Vagina (tissue), 2 donors: ENCODE results near the gene WDR83. TPM values are rescaled to one million over a fixed set of nuclear protein-coding genes. Genes with fewer than 3 reads are reported as not detected.
"Not testable (repeated sequence)": the region's sequence is repeated elsewhere in the genome, so short reads cannot be mapped to it uniquely, and the experiment has no call there.

Experiments
- DNase-seq, 2 donors: peaks; one replicate each; pipeline ENCODE4 v3.0.0-alpha.2; 2017; ENCODE audit errors: extremely low spot score in 2 of 2
- H3K27ac ChIP-seq: fragments of 200-600 bp; sonication (generic); one replicate; pipeline ENCODE4 v1.5.1; 2019
- H3K27me3 ChIP-seq: fragments of 200-600 bp; sonication (generic); one replicate; pipeline ENCODE4 v1.5.1; 2019
- H3K36me3 ChIP-seq, 2 donors: fragments of 200-600 bp; sonication (generic); one replicate each; pipeline ENCODE4 v1.5.1; 2017 to 2019
- H3K4me1 ChIP-seq: fragments of 200-600 bp; sonication (generic); one replicate; pipeline ENCODE4 v1.5.1; 2019
- H3K4me3 ChIP-seq, 2 donors: fragments of 200-600 bp; sonication (generic); 1 replicate in 1 of 2; 2 replicates in 1 of 2; pipeline ENCODE4 v1.5.1; 2016 to 2019
- H3K9me3 ChIP-seq: fragments of 200-600 bp; sonication (generic); one replicate; pipeline ENCODE4 v1.5.1; 2019
- POLR2A ChIP-seq, 2 donors: fragments of 450-650 bp; IDR thresholded peaks; one replicate each; pipeline ENCODE4 v1.6.1; 2017; ENCODE audit warnings: antibody characterized with exemption in 2 of 2, mild to moderate bottlenecking in 2 of 2, moderate library complexity in 2 of 2
- POLR2AphosphoS5 ChIP-seq, 2 donors: sonication (generic); formaldehyde crosslinking; IDR thresholded peaks; one replicate each; pipeline ENCODE4 v1.9.0; 2017; ENCODE audit warnings: antibody characterized with exemption in 2 of 2, mild to moderate bottlenecking in 2 of 2, low read depth in 1 of 2; ENCODE audit not compliant: insufficient read depth in 1 of 2
- intact Hi-C: fragments of 100-400 bp; cut with DNase I; formaldehyde crosslinking; loops from one replicate; pipeline ENCODE4 v1.15.1; 2023
- total RNA-seq: library from RNA; depleted of rRNA; stranded (reverse); fragments of >200 nt; gene quantifications from one replicate; pipeline ENCODE4 v1.2.3, GENCODE V29; 2016
- TF ChIP-seq, protein P1 (sequence below), 3 experiments: fragments of 450-650 bp in 2 of 3; fragments of 200-600 bp in 1 of 3; sonication (generic) in 1 of 3; IDR thresholded peaks; one replicate each; pipeline ENCODE4 v1.5.1; 2017 to 2019; ENCODE audit warnings: antibody characterized with exemption in 3 of 3, mild to moderate bottlenecking in 2 of 3, moderate library complexity in 2 of 3

The WDR83 gene
- total RNA-seq, 1 donor from 2014 or later: 8.3 TPM

GRCh38 chr19:12711187-12711586 is 44.6 kb downstream of the WDR83 start:
- Histone ChIP-seq H3K27me3 (no peaks in the 10 kb centered on the region), H3K27ac (no peak overlapping the region), H3K4me3 (no peak overlapping the region), H3K36me3 (peaks cover 0 to 84% of the 10 kb centered on the region in 2 donors), H3K9me3 (no peaks in the 10 kb centered on the region), H3K4me1 (peaks cover 4% of the 10 kb centered on the region)
- intact Hi-C loops: no loop called here
- no peak for DNase-seq
- TF ChIP-seq POLR2AphosphoS5 (IDR thresholded peaks at IDR 0.05; ENCODE audit: insufficient read depth in 1 of 2, low read depth in 1 of 2) (no peak), POLR2A (IDR thresholded peaks at IDR 0.05) (no peak)
- TF ChIP-seq, protein P1, sequence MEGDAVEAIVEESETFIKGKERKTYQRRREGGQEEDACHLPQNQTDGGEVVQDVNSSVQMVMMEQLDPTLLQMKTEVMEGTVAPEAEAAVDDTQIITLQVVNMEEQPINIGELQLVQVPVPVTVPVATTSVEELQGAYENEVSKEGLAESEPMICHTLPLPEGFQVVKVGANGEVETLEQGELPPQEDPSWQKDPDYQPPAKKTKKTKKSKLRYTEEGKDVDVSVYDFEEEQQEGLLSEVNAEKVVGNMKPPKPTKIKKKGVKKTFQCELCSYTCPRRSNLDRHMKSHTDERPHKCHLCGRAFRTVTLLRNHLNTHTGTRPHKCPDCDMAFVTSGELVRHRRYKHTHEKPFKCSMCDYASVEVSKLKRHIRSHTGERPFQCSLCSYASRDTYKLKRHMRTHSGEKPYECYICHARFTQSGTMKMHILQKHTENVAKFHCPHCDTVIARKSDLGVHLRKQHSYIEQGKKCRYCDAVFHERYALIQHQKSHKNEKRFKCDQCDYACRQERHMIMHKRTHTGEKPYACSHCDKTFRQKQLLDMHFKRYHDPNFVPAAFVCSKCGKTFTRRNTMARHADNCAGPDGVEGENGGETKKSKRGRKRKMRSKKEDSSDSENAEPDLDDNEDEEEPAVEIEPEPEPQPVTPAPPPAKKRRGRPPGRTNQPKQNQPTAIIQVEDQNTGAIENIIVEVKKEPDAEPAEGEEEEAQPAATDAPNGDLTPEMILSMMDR (IDR thresholded peaks at IDR 0.05): no peak

- TF ChIP-seq, protein P1 (IDR thresholded peaks at IDR 0.05): peak in 1 of 3 experiments; percentile 32
- H3K36me3 ChIP-seq: peaks cover 0 to 81% of the 10 kb centered on the region in 2 donors
These were observed 45.5 kb downstream of the WDR83 start for GRCh38 chr19:12712077-12712476.

DNA sequence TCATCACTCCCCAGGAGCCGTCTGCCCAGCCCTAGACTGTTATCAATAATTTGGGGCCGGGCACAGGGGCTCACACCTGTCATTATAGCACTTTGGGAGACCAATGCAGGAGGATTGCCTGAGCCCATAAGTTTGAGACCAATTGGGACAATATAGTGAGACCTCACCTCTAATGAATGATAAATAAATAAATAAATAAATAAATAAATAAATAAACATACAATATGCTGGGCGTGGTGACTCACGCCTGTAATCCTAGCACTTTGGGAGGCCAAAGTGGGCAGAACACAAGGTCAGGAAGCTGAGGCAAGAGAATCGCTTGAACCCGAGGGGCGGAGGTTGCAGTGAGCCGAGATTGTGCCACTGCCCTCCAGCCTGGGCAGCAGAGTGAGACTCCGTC is 46.7 kb downstream of the WDR83 start:
- intact Hi-C loops, H3K4me1 ChIP-seq, H3K9me3 ChIP-seq, H3K4me3 ChIP-seq, DNase-seq, H3K27me3 ChIP-seq, H3K27ac ChIP-seq: not testable (repeated sequence)
- peaks cover 0 to 82% of the 10 kb centered on the region in 2 donors for H3K36me3 ChIP-seq

More at GRCh38 chr19:12712077-12712476, 45.5 kb downstream of the WDR83 start:
- H3K27ac ChIP-seq, intact Hi-C loops, H3K9me3 ChIP-seq, H3K27me3 ChIP-seq, H3K4me3 ChIP-seq, DNase-seq, H3K4me1 ChIP-seq: not testable (repeated sequence)

- intact Hi-C loops: no loop called here
- TF ChIP-seq POLR2AphosphoS5 (IDR thresholded peaks at IDR 0.05; ENCODE audit: insufficient read depth in 1 of 2, low read depth in 1 of 2): no peak
- TF ChIP-seq, protein P1 (IDR thresholded peaks at IDR 0.05): no peak
- TF ChIP-seq POLR2A (IDR thresholded peaks at IDR 0.05): no peak
- Histone ChIP-seq H3K9me3 (no peaks in the 10 kb centered on the region), H3K4me1 (peaks cover 19% of the 10 kb centered on the region), H3K36me3 (peaks cover 0 to 74% of the 10 kb centered on the region in 2 donors), H3K4me3 (no peak overlapping the region), H3K27me3 (no peaks in the 10 kb centered on the region), H3K27ac (no peak overlapping the region)
- DNase-seq: no peak
These were observed 48.5 kb downstream of the WDR83 start for GRCh38 chr19:12715102-12715501.

- H3K27ac ChIP-seq: no peak overlapping the region
- H3K4me3 ChIP-seq: no peak overlapping the region
- peaks cover 0 to 65% of the 10 kb centered on the region in 2 donors for H3K36me3 ChIP-seq
- intact Hi-C loops: no loop called here
- peaks cover 27% of the 10 kb centered on the region for H3K4me1 ChIP-seq
- no peaks in the 10 kb centered on the region for H3K27me3 ChIP-seq
- DNase-seq: no peak
- no peaks in the 10 kb centered on the region for H3K9me3 ChIP-seq
- TF ChIP-seq POLR2AphosphoS5 (IDR thresholded peaks at IDR 0.05; ENCODE audit: insufficient read depth in 1 of 2, low read depth in 1 of 2): no peak
- TF ChIP-seq, protein P1 (IDR thresholded peaks at IDR 0.05): no peak
- TF ChIP-seq POLR2A (IDR thresholded peaks at IDR 0.05): no peak
These were observed 49.3 kb downstream of the WDR83 start for GRCh38 chr19:12715929-12716328.

DNA sequence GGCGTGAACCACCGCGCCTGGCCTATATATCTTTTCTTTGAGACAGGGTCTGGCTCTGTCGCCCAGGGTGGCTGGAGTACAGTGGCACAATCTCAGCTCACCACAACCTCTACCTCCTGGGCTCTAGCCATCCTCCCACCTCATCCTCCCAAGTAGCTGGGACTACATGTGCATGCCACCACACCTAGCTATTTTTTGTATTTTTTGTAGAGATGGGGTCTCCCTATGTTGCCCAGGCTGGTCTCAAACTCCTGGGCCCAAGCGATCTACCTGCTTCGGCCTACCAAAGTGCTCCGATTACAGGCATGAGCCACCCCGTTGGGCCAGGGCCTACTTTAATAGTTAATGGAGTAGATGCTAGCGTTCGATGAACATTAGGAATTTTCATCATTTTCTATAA is 53.7 kb downstream of the WDR83 start:
- peaks cover 49% of the 10 kb centered on the region for H3K4me1 ChIP-seq
- H3K9me3 ChIP-seq: no peaks in the 10 kb centered on the region
- H3K36me3 ChIP-seq: peaks cover 0 to 28% of the 10 kb centered on the region in 2 donors
- DNase-seq: no peak
- peak overlapping the region; percentile 78 to 84 for H3K4me3 ChIP-seq
- intact Hi-C loops: no loop called here
- H3K27ac ChIP-seq: peak overlapping the region; percentile 95
- TF ChIP-seq POLR2A (IDR thresholded peaks at IDR 0.05): no peak
- TF ChIP-seq POLR2AphosphoS5 (IDR thresholded peaks at IDR 0.05; ENCODE audit: insufficient read depth in 1 of 2, low read depth in 1 of 2): no peak
- TF ChIP-seq, protein P1 (IDR thresholded peaks at IDR 0.05): no peak
- H3K27me3 ChIP-seq: no peaks in the 10 kb centered on the region
